ENCODE results near the gene HYAL3. TPM values are rescaled to one million over a fixed set of nuclear protein-coding genes. Genes with fewer than 3 reads are reported as not detected.

HYAL3 gene
- total and polyA plus RNA-seq, 2 of the 8 experiments (the other 6 are each of a cell fraction or from before 2014, with no cell fraction given) = 3.2 to 12.2 TPM

DNA sequence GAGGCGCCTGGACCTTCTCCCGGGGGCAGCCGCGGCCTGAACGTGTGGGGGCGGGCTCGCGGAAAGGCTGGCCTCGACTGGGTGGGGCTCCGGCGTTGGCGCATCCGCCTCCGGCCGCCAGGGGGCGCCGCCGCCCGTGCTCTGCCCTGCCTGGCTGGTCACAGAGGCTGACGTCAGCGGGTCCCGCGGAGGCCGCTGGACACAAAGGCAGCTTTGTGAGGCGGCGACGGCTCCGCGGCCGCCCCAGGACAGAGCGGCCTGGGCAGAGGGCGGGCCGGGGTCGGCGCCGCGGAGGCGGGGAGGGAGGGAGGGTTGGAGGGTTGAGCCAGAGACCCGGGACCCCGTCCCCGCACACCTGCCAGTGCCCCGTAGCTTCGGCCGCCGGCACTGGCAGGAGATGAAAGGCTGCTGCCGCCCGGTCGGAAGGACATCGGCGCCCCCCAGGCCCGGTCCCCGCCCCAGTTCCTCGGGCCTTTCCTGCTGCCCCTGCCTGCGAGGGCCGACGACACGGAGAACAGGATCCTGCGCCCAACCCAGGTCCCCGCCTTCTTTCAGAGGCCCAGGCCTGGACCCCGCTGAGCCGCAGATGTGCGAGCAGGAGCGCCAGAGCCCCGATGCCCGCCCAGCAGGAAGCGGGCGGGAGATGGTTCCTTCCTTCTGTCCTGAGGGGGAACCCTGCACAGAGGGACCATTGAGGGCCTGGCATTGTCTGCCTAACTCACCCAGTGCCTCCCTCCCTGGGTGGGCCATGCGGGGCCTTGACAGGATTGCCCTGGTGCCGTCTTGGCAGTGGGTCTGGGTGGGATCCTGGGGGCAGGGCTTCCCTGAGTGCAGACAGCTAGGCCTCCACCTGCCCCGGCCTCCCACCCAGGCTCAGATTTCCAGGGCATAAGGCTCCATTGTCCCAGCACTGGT is 38.9 kb downstream of the HYAL3 start (continued):
- TF ChIP-seq TAF7 (optimal IDR thresholded peaks at IDR 0.05; ENCODE audit: borderline replicate concordance, low read depth, low read length) (peak; percentile 39), EP300 (IDR thresholded peaks at IDR 0.05; ENCODE audit: borderline replicate concordance in 1 of 2, low read depth in 2 of 2, low read length in 2 of 2) (peak in 1 of 2 experiments; percentile 9; a peak in 1 of 3 replicates), POU5F1 (IDR thresholded peaks at IDR 0.05; ENCODE audit: low read depth, low read length) (no peak), ASH2L (IDR thresholded peaks at IDR 0.05; ENCODE audit: low read length) (peak; percentile 38), GTF2F1 (IDR thresholded peaks at IDR 0.05; ENCODE audit: borderline replicate concordance, low read depth, low read length) (no peak), CREB1 (IDR thresholded peaks at IDR 0.05) (peak; percentile 87), SIN3A (conservative IDR thresholded peaks at IDR 0.05 in 1 of 2, IDR thresholded peaks at IDR 0.05 in 1 of 2; ENCODE audit: low read depth in 1 of 2, low read length in 2 of 2) (0 out of 4 replicates have a peak, but pooled peaks of 1 of the 2 experiments have one; percentile 2), BACH1 (IDR thresholded peaks at IDR 0.05; ENCODE audit: low read length) (peak; percentile 32; the same call in 1 of the 2 replicates), RNF2 (IDR thresholded peaks at IDR 0.05; ENCODE audit: borderline replicate concordance, low read depth, low read length, missing control alignments, poor library complexity, severe bottlenecking) (no peak), GABPA (IDR thresholded peaks at IDR 0.05; ENCODE audit: borderline replicate concordance, insufficient read depth, low read length) (no peak; the same call in 1 of the 2 replicates), NANOG (IDR thresholded peaks at IDR 0.05; ENCODE audit: insufficient read depth, low read depth, low read length, poor library complexity, severe bottlenecking) (no peak)
- TF ChIP-seq, protein P1, sequence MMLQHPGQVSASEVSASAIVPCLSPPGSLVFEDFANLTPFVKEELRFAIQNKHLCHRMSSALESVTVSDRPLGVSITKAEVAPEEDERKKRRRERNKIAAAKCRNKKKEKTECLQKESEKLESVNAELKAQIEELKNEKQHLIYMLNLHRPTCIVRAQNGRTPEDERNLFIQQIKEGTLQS (IDR thresholded peaks at IDR 0.05; ENCODE audit: insufficient read depth, low read depth, low read length) = no peak

All from H1 (cell line).